K562 (cell line): ENCODE measurements around the gene SMAD7. TPM values are rescaled to one million over a fixed set of nuclear protein-coding genes. Genes with fewer than 3 reads are reported as not detected.
A peak's percentile ranks its signal among the peaks of the same experiment; 100 is the strongest.

ENCODE experiments used
- CBFA2T2 ChIP-seq: fragments of 450-650 bp; conservative IDR thresholded peaks from 2 replicates; pipeline ENCODE4 v1.6.1; 2017; ENCODE audit warnings: mild to moderate bottlenecking
- DPF2 ChIP-seq: fragments of 450-650 bp; IDR thresholded peaks from 2 replicates; pipeline ENCODE4 v1.6.1; 2016
- E2F6 ChIP-seq, 2 experiments: IDR thresholded peaks; 2 replicates each; pipeline ENCODE4 v1.6.1; 2011; ENCODE audit warnings: borderline replicate concordance in 1 of 2, control low read depth in 1 of 2, low read depth in 1 of 2, low read length in 1 of 2, mild to moderate bottlenecking in 1 of 2, mixed read lengths in 1 of 2, moderate library complexity in 1 of 2; ENCODE audit not compliant: insufficient read depth in 1 of 2, insufficient read length in 1 of 2, poor library complexity in 1 of 2, severe bottlenecking in 1 of 2; ENCODE audit errors: extremely low read depth in 1 of 2
- MAFG ChIP-seq: fragments of 450-650 bp; conservative IDR thresholded peaks from 2 replicates; pipeline ENCODE4 v1.6.1; 2016; ENCODE audit warnings: missing genetic modification characterization, missing compliant biosample characterization
- MAX ChIP-seq: sonication (generic); formaldehyde crosslinking; IDR thresholded peaks from 2 replicates; pipeline ENCODE4 v1.9.0; 2022; ENCODE audit warnings: mild to moderate bottlenecking, missing genetic modification reagents
- NFRKB ChIP-seq: fragments of 450-650 bp; IDR thresholded peaks from 2 replicates; pipeline ENCODE4 v1.6.1; 2016; ENCODE audit warnings: low read depth
- PCBP1 ChIP-seq: fragments of 200-400 bp; formaldehyde crosslinking; IDR thresholded peaks from 2 replicates; pipeline ENCODE4 v1.6.1; 2018; ENCODE audit warnings: mild to moderate bottlenecking, low read depth, low read length; ENCODE audit not compliant: poor library complexity, severe bottlenecking
- PHB ChIP-seq: fragments of 250-450 bp; sonication (Bioruptor Pico); IDR thresholded peaks from 2 replicates; pipeline ENCODE4 v1.5.0; 2021
- TSHZ1 ChIP-seq: fragments of 250-450 bp; sonication (Bioruptor Pico); IDR thresholded peaks from 2 replicates; pipeline ENCODE4 v1.4.0; 2020; ENCODE audit warnings: mild to moderate bottlenecking, moderate library complexity
- ZBED1 ChIP-seq: IDR thresholded peaks from 2 replicates; pipeline ENCODE4 v1.6.1; 2014
- ZBTB49 ChIP-seq: sonication (generic); formaldehyde crosslinking; IDR thresholded peaks from 2 replicates; pipeline ENCODE4 v1.8.0; 2022; ENCODE audit warnings: missing genetic modification reagents, mild to moderate bottlenecking, borderline replicate concordance
- ZBTB5 ChIP-seq: fragments of 450-650 bp; IDR thresholded peaks from 2 replicates; pipeline ENCODE4 v1.6.1; 2017; ENCODE audit warnings: antibody characterized with exemption
- ZBTB7A ChIP-seq: IDR thresholded peaks from 2 replicates; pipeline ENCODE4 v1.6.1; 2011; ENCODE audit warnings: low read depth, mild to moderate bottlenecking, low read length, moderate library complexity, borderline replicate concordance; ENCODE audit not compliant: control insufficient read depth
- ZNF512 ChIP-seq: IDR thresholded peaks from 2 replicates; pipeline ENCODE4 v1.6.1; 2016; ENCODE audit warnings: missing genetic modification characterization, missing compliant biosample characterization
- ZNF699 ChIP-seq: fragments of 250-450 bp; sonication (Bioruptor Pico); IDR thresholded peaks from 2 replicates; pipeline ENCODE4 v1.8.0; 2021; ENCODE audit warnings: mild to moderate bottlenecking, moderate library complexity; ENCODE audit not compliant: insufficient replicate concordance
- ZNF77 ChIP-seq: fragments of 250-450 bp; sonication (Bioruptor Pico); IDR thresholded peaks from 2 replicates; pipeline ENCODE4 v1.5.0; 2020
- polyA plus RNA-seq, 8 experiments: library from polyadenylated mRNA; depleted of rRNA in 4 of 8; stranded (reverse) in 5 of 8; unstranded in 3 of 8; fragments of >200 nt; fragmentation: Nextera tagmentation in 2 of 8; fragmentation: Illumina TruSeq in 1 of 8; extraction: Ambion mirVana in 2 of 8; extraction: Trizol in 1 of 8; gene quantifications; 2 replicates each; pipeline versions ENCODE4 v1.2.1 to v1.2.3, GENCODE V29; 2011 to 2014; ENCODE audit warnings: inconsistent platforms in 1 of 8, missing spikeins in 1 of 8
- total RNA-seq, 7 experiments: library from RNA; depleted of rRNA in 6 of 7; stranded (reverse); fragments of >200 nt in 6 of 7; fragmentation: Illumina TruSeq in 2 of 7; extraction: Trizol in 2 of 7; gene quantifications; 2 replicates each; pipeline versions ENCODE4 v1.2.1 to v1.2.3, GENCODE V29; 2011 to 2021; ENCODE audit warnings: low replicate concordance in 1 of 7

SMAD7 gene
- total and polyA plus RNA-seq, 9 of the 15 experiments (the other 6 are each of a cell fraction or from before 2014, with no cell fraction given): 0.13 to 3.0 (median 1.6) TPM

GRCh38 chr18:48924630-48925490 is 25.9 kb downstream of the SMAD7 start (continued):
- TF ChIP-seq E2F6 (IDR thresholded peaks at IDR 0.05; ENCODE audit: borderline replicate concordance in 1 of 2, extremely low read depth in 1 of 2, insufficient read depth in 1 of 2, insufficient read length in 1 of 2, low read depth in 1 of 2, low read length in 1 of 2, poor library complexity in 1 of 2, severe bottlenecking in 1 of 2) (peak in 1 of 2 experiments; percentile 52), TSHZ1 (CRISPR knock-in tag) (no peak), MAFG (peak; percentile 43; the same call in 1 of the 2 replicates), ZBTB49 (CRISPR knock-in tag) (no peak), ZNF77 (CRISPR knock-in tag) (no peak), ZNF699 (CRISPR knock-in tag) (no peak), ZBTB7A (peak; percentile 14; the same call in 1 of the 2 replicates), ZBTB5 (no peak), DPF2 (no peak), ZNF512 (tag) (no peak), NFRKB (no peak), PCBP1 (no peak), PHB (CRISPR knock-in tag) (no peak), ZBED1 (no peak), MAX (CRISPR knock-in tag) (no peak), CBFA2T2 (no peak)
